Kidney (tissue), 14 donors: ENCODE results near the gene ERBB3. TPM values are rescaled to one million over a fixed set of nuclear protein-coding genes. Genes with fewer than 3 reads are reported as not detected.

ENCODE experiments used
- DNase-seq, 5 donors: peaks; one replicate each; pipeline ENCODE4 v3.0.0-alpha.2; 2013 to 2020
- FAIRE-seq: peaks from 2 replicates; lab custom pipeline; 2012; peaks lifted over from hg19 to GRCh38; lab: Jason Lieb, UNC
- H3K27ac ChIP-seq, 2 donors: one replicate each; pipeline ENCODE4 v1.7.0; 2013; ENCODE audit warnings: low read depth in 2 of 2, low read length in 2 of 2, inconsistent platforms in 1 of 2
- H3K27me3 ChIP-seq: one replicate; pipeline ENCODE4 v1.7.1; 2013; ENCODE audit warnings: low read length, inconsistent platforms; ENCODE audit not compliant: control insufficient read depth, insufficient read depth
- H3K36me3 ChIP-seq, 3 donors: one replicate each; pipeline versions ENCODE4 v1.7.0 to v1.7.1; 2013; ENCODE audit warnings: low read length in 3 of 3, control low read depth in 1 of 3, inconsistent platforms in 1 of 3; ENCODE audit not compliant: insufficient read depth in 3 of 3, control insufficient read depth in 2 of 3
- H3K4me1 ChIP-seq, 3 donors: one replicate each; pipeline versions ENCODE4 v1.7.0 to v1.7.1; 2013; ENCODE audit warnings: low read length in 3 of 3, inconsistent platforms in 1 of 3, low read depth in 1 of 3; ENCODE audit not compliant: control insufficient read depth in 2 of 3, insufficient read depth in 2 of 3
- H3K4me3 ChIP-seq, 3 donors: one replicate each; pipeline versions ENCODE4 v1.7.0 to v1.8.1; 2013; ENCODE audit warnings: low read length in 3 of 3, control low read depth in 1 of 3, inconsistent platforms in 1 of 3
- H3K9ac ChIP-seq, 3 donors: one replicate each; pipeline versions ENCODE4 v1.7.0 to v1.7.1; 2013; ENCODE audit warnings: low read length in 3 of 3, control low read depth in 1 of 3, inconsistent platforms in 1 of 3
- H3K9me3 ChIP-seq, 3 donors: one replicate each; pipeline versions ENCODE4 v1.7.0 to v1.7.1; 2013; ENCODE audit warnings: low read length in 3 of 3, control low read depth in 1 of 3, inconsistent platforms in 1 of 3; ENCODE audit not compliant: control insufficient read depth in 2 of 3, insufficient read depth in 1 of 3
- intact Hi-C: fragments of 100-400 bp; cut with DNase I; formaldehyde crosslinking; loops from one replicate; pipeline ENCODE4 v1.11.1; 2022
- polyA plus RNA-seq: library from polyadenylated mRNA; stranded (reverse); fragments of 350-450 nt; fragmentation: Illumina TruSeq; extraction: RNeasy Lipid Tissue Mini Kit (QIAGEN cat#74804); gene quantifications from one replicate; pipeline ENCODE4 v1.2.3, GENCODE V29; 2014; ENCODE audit warnings: low read depth, low replicate concordance; ENCODE audit not compliant: insufficient read depth
- total RNA-seq: library from RNA; stranded (reverse); fragmentation: NEBNext Ultra II Directional; extraction: Animal tissue kit (Norgen Biotek cat#: 25700); gene quantifications from one replicate; pipeline ENCODE4 v1.2.1, GENCODE V29; 2021
- TF ChIP-seq, protein P1 (sequence below): IDR thresholded peaks from 3 replicates; pipeline ENCODE4 v1.5.1; 2012; ENCODE audit warnings: mild to moderate bottlenecking, moderate library complexity, borderline replicate concordance; ENCODE audit not compliant: insufficient read depth; ENCODE audit errors: extremely low read depth
- donor health status: control.
- donor health status: control.
- donor health status: control.
- donor health status: control.
- donor health status: control.
- donor health status: DM: yes; HTN: yes; CAD: no.
- donor health status: Normal renal cell carcinoma (clear cell type).

Gene ERBB3
- total and polyA plus RNA-seq, 2 donors from 2014 or later = 31.5 to 58.1 TPM

DNA sequence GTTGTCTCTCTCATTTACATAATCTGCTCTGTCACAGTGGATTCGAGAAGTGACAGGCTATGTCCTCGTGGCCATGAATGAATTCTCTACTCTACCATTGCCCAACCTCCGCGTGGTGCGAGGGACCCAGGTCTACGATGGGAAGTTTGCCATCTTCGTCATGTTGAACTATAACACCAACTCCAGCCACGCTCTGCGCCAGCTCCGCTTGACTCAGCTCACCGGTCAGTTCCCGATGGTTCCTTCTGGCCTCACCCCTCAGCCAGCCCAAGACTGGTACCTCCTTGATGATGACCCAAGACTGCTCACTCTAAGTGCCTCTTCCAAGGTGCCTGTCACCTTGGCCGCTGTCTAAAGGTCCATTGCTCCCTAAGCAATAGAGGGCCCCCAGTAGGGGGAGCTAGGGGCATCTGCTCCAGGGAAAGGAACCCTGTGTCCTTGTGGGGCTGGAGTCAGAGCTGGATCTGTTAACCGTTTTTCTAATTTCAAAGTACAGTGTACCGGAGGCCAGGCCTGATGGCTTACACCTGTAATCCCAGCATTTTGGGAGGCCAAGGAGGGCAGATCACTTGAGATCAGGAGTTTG, 5.1 kb downstream of the ERBB3 start:
- peaks cover 0 to 15% (median 10%) of the 10 kb centered on the region in 3 donors for H3K4me1 ChIP-seq
- no peaks in the 10 kb centered on the region for H3K27me3 ChIP-seq
- no peaks in the 10 kb centered on the region for H3K9me3 ChIP-seq
- TF ChIP-seq, protein P1, sequence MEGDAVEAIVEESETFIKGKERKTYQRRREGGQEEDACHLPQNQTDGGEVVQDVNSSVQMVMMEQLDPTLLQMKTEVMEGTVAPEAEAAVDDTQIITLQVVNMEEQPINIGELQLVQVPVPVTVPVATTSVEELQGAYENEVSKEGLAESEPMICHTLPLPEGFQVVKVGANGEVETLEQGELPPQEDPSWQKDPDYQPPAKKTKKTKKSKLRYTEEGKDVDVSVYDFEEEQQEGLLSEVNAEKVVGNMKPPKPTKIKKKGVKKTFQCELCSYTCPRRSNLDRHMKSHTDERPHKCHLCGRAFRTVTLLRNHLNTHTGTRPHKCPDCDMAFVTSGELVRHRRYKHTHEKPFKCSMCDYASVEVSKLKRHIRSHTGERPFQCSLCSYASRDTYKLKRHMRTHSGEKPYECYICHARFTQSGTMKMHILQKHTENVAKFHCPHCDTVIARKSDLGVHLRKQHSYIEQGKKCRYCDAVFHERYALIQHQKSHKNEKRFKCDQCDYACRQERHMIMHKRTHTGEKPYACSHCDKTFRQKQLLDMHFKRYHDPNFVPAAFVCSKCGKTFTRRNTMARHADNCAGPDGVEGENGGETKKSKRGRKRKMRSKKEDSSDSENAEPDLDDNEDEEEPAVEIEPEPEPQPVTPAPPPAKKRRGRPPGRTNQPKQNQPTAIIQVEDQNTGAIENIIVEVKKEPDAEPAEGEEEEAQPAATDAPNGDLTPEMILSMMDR = no peak
- H3K36me3 ChIP-seq = peaks cover 0 to 36% (median 17%) of the 10 kb centered on the region in 3 donors
- intact Hi-C loops = no loop called here
- no peak overlapping the region for H3K27ac ChIP-seq
- H3K4me3 ChIP-seq = no peak overlapping the region
- no peak overlapping the region for H3K9ac ChIP-seq
- DNase-seq (no peak), FAIRE-seq (no peak)

DNA sequence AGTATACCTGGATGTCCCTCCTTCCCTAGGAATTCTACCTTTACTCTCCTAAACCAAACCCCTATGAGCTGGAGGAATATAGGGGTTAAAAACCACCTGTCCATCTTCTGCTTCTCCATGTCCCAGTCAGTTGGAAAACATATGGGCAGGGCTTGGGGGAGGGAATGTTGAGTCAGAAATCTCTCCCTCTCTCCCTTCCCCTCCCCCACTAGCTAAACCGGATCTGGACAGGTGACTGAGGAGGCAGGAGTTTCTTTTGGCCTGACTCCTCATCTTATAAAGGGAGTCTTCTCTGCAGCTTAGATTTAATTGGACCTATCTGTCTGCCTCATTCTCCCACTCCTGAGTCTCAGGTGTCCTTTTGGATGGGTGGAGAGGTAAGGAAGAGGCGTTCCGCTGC, 6.1 kb downstream of the ERBB3 start:
- no peak overlapping the region for H3K9ac ChIP-seq
- no peak overlapping the region for H3K4me3 ChIP-seq

DNA sequence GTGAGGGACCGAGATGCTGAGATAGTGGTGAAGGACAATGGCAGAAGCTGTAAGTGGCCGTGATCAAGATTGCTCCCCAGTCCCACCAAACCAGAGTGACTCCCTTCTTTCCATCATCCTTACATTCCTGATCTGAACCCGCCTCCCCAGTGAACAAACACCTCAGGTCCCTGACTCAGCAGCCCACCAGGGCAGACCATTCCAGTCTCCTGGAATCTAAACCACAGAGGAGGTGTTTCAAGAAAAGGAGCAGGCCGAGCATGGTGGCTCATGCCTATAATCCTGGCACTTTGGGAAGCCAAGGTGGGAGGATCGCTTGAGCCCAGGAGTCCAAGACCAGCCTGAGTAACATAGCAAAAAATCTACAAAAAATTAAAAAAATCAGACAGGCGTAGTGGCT, 6.6 kb downstream of the ERBB3 start:
- Histone ChIP-seq H3K9me3 (no peaks in the 10 kb centered on the region), H3K27me3 (no peaks in the 10 kb centered on the region), H3K4me3 (no peak overlapping the region), H3K27ac (peak overlapping the region in 1 of 2 donors; percentile 28), H3K4me1 (peaks cover 0 to 10% (median 9%) of the 10 kb centered on the region in 3 donors), H3K36me3 (peaks cover 0 to 36% (median 18%) of the 10 kb centered on the region in 3 donors), H3K9ac (no peak overlapping the region)
- TF ChIP-seq, protein P1 = no peak
- intact Hi-C loops = no loop called here
- FAIRE-seq = no peak
- DNase-seq = no peak

More for the DNA sequence above, 6.1 kb downstream of the ERBB3 start:
- peaks cover 0 to 12% (median 10%) of the 10 kb centered on the region in 3 donors for H3K4me1 ChIP-seq
- DNase-seq = no peak
- no peak for FAIRE-seq
- H3K27ac ChIP-seq = peak overlapping the region in 1 of 2 donors; percentile 28
- TF ChIP-seq, protein P1 = no peak
- no peaks in the 10 kb centered on the region for H3K9me3 ChIP-seq
- intact Hi-C loops = no loop called here
- H3K27me3 ChIP-seq = no peaks in the 10 kb centered on the region
- H3K36me3 ChIP-seq = peaks cover 0 to 36% (median 17%) of the 10 kb centered on the region in 3 donors
